Esophagus muscularis mucosa (tissue), 4 donors: Measurements from ENCODE around the gene FBXO45.
"Not testable (repeated sequence)": the region's sequence is repeated elsewhere in the genome, so short reads cannot be mapped to it uniquely, and the experiment has no call there.

Experiments used
- EP300 ChIP-seq: sonication (generic); formaldehyde crosslinking; IDR thresholded peaks from one replicate; pipeline ENCODE4 v1.6.1; 2017; ENCODE audit warnings: antibody characterized with exemption
- POLR2A ChIP-seq: fragments of 450-650 bp; IDR thresholded peaks from one replicate; pipeline ENCODE4 v1.6.1; 2017; ENCODE audit warnings: antibody characterized with exemption, moderate library complexity, mild to moderate bottlenecking, low read depth
- POLR2AphosphoS5 ChIP-seq, 2 donors: sonication (generic); formaldehyde crosslinking; IDR thresholded peaks; one replicate each; pipeline ENCODE4 v1.6.1; 2017; ENCODE audit warnings: antibody characterized with exemption in 2 of 2
- TF ChIP-seq, protein P1 (sequence below), 3 experiments: fragments of 200-600 bp in 2 of 3; fragments of 450-650 bp in 1 of 3; sonication (generic) in 2 of 3; IDR thresholded peaks; one replicate each; pipeline ENCODE4 v1.5.1; 2017 to 2019; ENCODE audit warnings: antibody characterized with exemption in 3 of 3, mild to moderate bottlenecking in 2 of 3, moderate library complexity in 1 of 3

DNA sequence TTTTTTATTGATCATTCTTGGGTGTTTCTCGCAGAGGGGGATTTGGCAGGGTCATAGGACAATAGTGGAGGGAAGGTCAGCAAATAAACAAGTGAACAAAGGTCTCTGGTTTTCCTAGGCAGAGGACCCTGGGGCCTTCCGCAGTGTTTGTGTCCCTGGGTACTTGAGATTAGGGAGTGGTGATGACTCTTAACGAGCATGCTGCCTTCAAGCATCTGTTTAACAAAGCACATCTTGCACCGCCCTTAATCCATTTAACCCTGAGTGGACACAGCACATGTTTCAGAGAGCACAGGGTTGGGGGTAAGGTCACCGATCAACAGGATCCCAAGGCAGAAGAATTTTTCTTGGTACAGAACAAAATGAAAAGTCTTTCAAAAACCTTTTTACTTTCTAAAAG is 51.2 kb downstream of the FBXO45 start:
- TF ChIP-seq EP300; POLR2AphosphoS5 (IDR thresholded peaks at IDR 0.05); POLR2A: not testable (repeated sequence)
- TF ChIP-seq, protein P1, sequence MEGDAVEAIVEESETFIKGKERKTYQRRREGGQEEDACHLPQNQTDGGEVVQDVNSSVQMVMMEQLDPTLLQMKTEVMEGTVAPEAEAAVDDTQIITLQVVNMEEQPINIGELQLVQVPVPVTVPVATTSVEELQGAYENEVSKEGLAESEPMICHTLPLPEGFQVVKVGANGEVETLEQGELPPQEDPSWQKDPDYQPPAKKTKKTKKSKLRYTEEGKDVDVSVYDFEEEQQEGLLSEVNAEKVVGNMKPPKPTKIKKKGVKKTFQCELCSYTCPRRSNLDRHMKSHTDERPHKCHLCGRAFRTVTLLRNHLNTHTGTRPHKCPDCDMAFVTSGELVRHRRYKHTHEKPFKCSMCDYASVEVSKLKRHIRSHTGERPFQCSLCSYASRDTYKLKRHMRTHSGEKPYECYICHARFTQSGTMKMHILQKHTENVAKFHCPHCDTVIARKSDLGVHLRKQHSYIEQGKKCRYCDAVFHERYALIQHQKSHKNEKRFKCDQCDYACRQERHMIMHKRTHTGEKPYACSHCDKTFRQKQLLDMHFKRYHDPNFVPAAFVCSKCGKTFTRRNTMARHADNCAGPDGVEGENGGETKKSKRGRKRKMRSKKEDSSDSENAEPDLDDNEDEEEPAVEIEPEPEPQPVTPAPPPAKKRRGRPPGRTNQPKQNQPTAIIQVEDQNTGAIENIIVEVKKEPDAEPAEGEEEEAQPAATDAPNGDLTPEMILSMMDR (IDR thresholded peaks at IDR 0.05), result not testable (repeated sequence)
